Measurements from ENCODE around the gene SMTNL2.

DNA sequence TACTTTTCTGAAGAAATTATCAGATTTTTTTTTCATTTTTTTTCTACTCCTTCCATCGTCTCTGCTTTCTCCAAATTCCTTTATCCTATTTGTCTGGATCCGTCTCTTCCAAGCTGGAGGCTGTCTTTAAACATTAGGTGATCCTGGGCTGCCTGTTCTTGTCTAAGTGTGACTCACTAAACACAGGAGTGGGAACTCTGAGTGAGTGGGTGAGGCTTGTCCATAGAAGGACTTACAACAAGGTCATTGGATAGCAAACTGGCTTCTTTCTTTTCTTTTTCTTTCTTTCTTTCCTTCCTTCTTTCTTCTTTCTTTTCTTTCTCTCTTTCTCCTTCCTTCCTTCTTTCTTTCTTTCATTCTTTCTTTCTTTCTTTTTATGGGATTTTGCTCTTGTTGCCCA is 38.9 kb downstream of the SMTNL2 start:
- TF ChIP-seq TAL1 (IDR thresholded peaks at IDR 0.05) (no peak), PTTG1 (tag; IDR thresholded peaks at IDR 0.05; ENCODE audit: low read depth) (no peak), MED1 (CRISPR knock-in tag; IDR thresholded peaks at IDR 0.05; ENCODE audit: borderline replicate concordance) (no peak), FIP1L1 (IDR thresholded peaks at IDR 0.05; ENCODE audit: low read depth, low read length, poor library complexity, severe bottlenecking) (no peak), KLF16 (IDR thresholded peaks at IDR 0.05) (no peak), SIN3B (IDR thresholded peaks at IDR 0.05; ENCODE audit: low read depth) (no peak), ERF (CRISPR knock-in tag; IDR thresholded peaks at IDR 0.05) (no peak)
- TF ChIP-seq, protein P1, sequence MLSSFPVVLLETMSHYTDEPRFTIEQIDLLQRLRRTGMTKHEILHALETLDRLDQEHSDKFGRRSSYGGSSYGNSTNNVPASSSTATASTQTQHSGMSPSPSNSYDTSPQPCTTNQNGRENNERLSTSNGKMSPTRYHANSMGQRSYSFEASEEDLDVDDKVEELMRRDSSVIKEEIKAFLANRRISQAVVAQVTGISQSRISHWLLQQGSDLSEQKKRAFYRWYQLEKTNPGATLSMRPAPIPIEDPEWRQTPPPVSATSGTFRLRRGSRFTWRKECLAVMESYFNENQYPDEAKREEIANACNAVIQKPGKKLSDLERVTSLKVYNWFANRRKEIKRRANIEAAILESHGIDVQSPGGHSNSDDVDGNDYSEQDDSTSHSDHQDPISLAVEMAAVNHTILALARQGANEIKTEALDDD (IDR thresholded peaks at IDR 0.05), result no peak
- TF ChIP-seq, protein P2, sequence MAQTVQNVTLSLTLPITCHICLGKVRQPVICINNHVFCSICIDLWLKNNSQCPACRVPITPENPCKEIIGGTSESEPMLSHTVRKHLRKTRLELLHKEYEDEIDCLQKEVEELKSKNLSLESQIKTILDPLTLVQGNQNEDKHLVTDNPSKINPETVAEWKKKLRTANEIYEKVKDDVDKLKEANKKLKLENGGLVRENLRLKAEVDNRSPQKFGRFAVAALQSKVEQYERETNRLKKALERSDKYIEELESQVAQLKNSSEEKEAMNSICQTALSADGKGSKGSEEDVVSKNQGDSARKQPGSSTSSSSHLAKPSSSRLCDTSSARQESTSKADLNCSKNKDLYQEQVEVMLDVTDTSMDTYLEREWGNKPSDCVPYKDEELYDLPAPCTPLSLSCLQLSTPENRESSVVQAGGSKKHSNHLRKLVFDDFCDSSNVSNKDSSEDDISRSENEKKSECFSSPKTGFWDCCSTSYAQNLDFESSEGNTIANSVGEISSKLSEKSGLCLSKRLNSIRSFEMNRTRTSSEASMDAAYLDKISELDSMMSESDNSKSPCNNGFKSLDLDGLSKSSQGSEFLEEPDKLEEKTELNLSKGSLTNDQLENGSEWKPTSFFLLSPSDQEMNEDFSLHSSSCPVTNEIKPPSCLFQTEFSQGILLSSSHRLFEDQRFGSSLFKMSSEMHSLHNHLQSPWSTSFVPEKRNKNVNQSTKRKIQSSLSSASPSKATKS (CRISPR knock-in tag; IDR thresholded peaks at IDR 0.05), result no peak
- TF ChIP-seq, protein P3, sequence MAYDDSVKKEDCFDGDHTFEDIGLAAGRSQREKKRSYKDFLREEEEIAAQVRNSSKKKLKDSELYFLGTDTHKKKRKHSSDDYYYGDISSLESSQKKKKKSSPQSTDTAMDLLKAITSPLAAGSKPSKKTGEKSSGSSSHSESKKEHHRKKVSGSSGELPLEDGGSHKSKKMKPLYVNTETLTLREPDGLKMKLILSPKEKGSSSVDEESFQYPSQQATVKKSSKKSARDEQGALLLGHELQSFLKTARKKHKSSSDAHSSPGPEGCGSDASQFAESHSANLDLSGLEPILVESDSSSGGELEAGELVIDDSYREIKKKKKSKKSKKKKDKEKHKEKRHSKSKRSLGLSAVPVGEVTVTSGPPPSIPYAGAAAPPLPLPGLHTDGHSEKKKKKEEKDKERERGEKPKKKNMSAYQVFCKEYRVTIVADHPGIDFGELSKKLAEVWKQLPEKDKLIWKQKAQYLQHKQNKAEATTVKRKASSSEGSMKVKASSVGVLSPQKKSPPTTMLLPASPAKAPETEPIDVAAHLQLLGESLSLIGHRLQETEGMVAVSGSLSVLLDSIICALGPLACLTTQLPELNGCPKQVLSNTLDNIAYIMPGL (CRISPR knock-in tag; IDR thresholded peaks at IDR 0.05), result no peak
